Lower lobe of right lung (tissue), 2 donors: ENCODE results near the gene CEP95. TPM values are rescaled to one million over a fixed set of nuclear protein-coding genes. Genes with fewer than 3 reads are reported as not detected.

Experiments
- ATAC-seq, 2 donors: fragments of 200-7000 bp; cut with Tn5 transposase; one replicate each; pipeline ENCODE4 v1.9.1; 2020 to 2022; ENCODE audit warnings: mild to moderate bottlenecking in 2 of 2, moderate library complexity in 2 of 2
- DNase-seq: peaks from one replicate; pipeline ENCODE4 v3.0.0-alpha.2; 2020
- H3K27ac ChIP-seq: fragments of 200-600 bp; one replicate; pipeline ENCODE4 v1.8.0; 2022
- H3K27me3 ChIP-seq: fragments of 200-600 bp; one replicate; pipeline ENCODE4 v1.8.0; 2022; ENCODE audit warnings: low read depth
- H3K36me3 ChIP-seq: fragments of 200-600 bp; one replicate; pipeline ENCODE4 v1.8.0; 2022; ENCODE audit warnings: mild to moderate bottlenecking
- H3K4me1 ChIP-seq: fragments of 200-600 bp; one replicate; pipeline ENCODE4 v1.8.0; 2022
- H3K4me3 ChIP-seq: fragments of 200-600 bp; one replicate; pipeline ENCODE4 v1.8.0; 2022; ENCODE audit warnings: mild to moderate bottlenecking
- H3K9me3 ChIP-seq: fragments of 200-600 bp; one replicate; pipeline ENCODE4 v1.8.0; 2022
- CTCF ChIP-seq: fragments of 200-600 bp; IDR thresholded peaks from one replicate; pipeline ENCODE4 v1.8.0; 2022; ENCODE audit warnings: antibody characterized with exemption, mild to moderate bottlenecking
- intact Hi-C: fragments of 100-400 bp; cut with DNase I; formaldehyde crosslinking; loops from one replicate; pipeline ENCODE4 v1.11.0; 2022
- total RNA-seq: library from RNA; stranded (reverse); fragmentation: NEBNext Ultra II Directional; extraction: Animal tissue kit (Norgen Biotek cat#: 25700); gene quantifications from one replicate; pipeline ENCODE4 v1.2.1, GENCODE V29; 2021
- donor health status: DM: no; HTN: yes; CAD: no; lungs with severe emphysema.

The CEP95 gene
- total RNA-seq, 1 donor from 2014 or later: 34.2 TPM

- DNase-seq: no peak
- Histone ChIP-seq H3K36me3 (peaks cover 80% of the 10 kb centered on the region), H3K4me1 (peaks cover 75% of the 10 kb centered on the region), H3K27ac (no peak overlapping the region), H3K27me3 (no peaks in the 10 kb centered on the region), H3K4me3 (no peak overlapping the region), H3K9me3 (no peaks in the 10 kb centered on the region)
- no peak for ATAC-seq
- intact Hi-C loops: no loop called here
- no peak for TF ChIP-seq CTCF
Observed at GRCh38 chr17:64500862-64501765, 5.7 kb upstream of the CEP95 start.

GRCh38 chr17:64502021-64502420, 4.8 kb upstream of the CEP95 start:
- TF ChIP-seq CTCF: no peak
- Histone ChIP-seq H3K36me3 (peaks cover 80% of the 10 kb centered on the region), H3K27me3 (no peaks in the 10 kb centered on the region), H3K9me3 (no peaks in the 10 kb centered on the region), H3K27ac (no peak overlapping the region), H3K4me1 (peaks cover 74% of the 10 kb centered on the region), H3K4me3 (no peak overlapping the region)
- intact Hi-C loops: no loop called here
- no peak for DNase-seq
- ATAC-seq: no peak

GRCh38 chr17:64502809-64503208, 4.0 kb upstream of the CEP95 start:
- no peak for DNase-seq
- no peak for ATAC-seq
- Histone ChIP-seq H3K36me3 (peaks cover 73% of the 10 kb centered on the region), H3K4me1 (peaks cover 68% of the 10 kb centered on the region), H3K27me3 (no peaks in the 10 kb centered on the region), H3K9me3 (no peaks in the 10 kb centered on the region), H3K27ac (no peak overlapping the region), H3K4me3 (peak overlapping the region; percentile 80)
- TF ChIP-seq CTCF: no peak
- intact Hi-C loops: no loop called here

- Histone ChIP-seq H3K4me3 (peak overlapping the region; percentile 80), H3K36me3 (peaks cover 68% of the 10 kb centered on the region), H3K9me3 (no peaks in the 10 kb centered on the region), H3K27me3 (no peaks in the 10 kb centered on the region), H3K27ac (peak overlapping the region; percentile 0), H3K4me1 (peaks cover 68% of the 10 kb centered on the region)
- ATAC-seq (no peak), DNase-seq (no peak)
- intact Hi-C loops: no loop called here
- no peak for TF ChIP-seq CTCF
Observed at GRCh38 chr17:64503341-64503740, 3.4 kb upstream of the CEP95 start.

- intact Hi-C loops: no loop called here
- peak overlapping the region; percentile 80 for H3K4me3 ChIP-seq
- H3K9me3 ChIP-seq: no peaks in the 10 kb centered on the region
- H3K27ac ChIP-seq: peak overlapping the region; percentile 100
- no peak for DNase-seq
- H3K36me3 ChIP-seq: peaks cover 65% of the 10 kb centered on the region
- no peaks in the 10 kb centered on the region for H3K27me3 ChIP-seq
- peaks cover 68% of the 10 kb centered on the region for H3K4me1 ChIP-seq
- no peak for ATAC-seq
- no peak for TF ChIP-seq CTCF
Observed at GRCh38 chr17:64503821-64504768, 2.7 kb upstream of the CEP95 start.
